SKM-1 treated with dmso at 0.1 percent for 144 hours (cell line): ENCODE data around the gene ZNF521.

Experiments
- DNase-seq: peaks from one replicate; lab custom pipeline; 2025; ENCODE audit not compliant: unreplicated experiment; lab: John Stamatoyannopoulos, UW

Gene ZNF521

DNA sequence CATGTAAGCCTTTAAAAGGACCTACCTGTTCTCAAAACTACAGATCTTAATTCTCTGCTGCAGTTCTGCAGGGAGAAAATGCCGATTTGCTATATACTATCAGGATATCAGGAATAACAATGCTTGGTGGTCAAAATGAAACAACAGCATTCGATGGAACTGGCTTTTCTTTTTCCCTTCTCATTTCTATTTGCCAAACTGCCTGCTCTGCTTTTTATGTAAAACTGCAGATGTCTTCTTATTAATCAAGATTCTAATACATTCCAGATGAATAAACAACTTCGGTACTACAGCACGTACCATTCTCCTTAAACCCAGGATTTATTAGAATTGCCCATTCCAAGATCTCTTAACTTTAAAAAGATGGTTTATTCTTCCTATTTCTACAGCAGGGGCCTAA is 100.9 kb downstream of the ZNF521 start:
- no peak for DNase-seq

DNA sequence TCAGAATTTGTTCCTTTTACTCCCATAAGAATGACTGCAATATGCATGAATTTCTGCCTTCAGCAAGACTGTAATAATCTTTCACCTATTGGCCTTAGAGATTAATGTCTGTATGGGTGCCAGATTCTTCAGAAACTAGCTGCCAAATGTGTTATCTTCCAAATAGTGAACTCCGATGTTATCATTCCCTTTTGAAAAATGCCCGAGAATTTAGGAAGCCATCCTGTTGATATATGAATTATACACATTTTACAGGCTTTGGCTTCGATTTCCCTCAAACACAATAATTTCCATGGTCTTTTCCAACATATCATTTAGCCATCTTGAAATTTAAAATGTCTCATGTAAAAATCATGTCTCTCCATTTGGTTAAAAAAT is 101.5 kb downstream of the ZNF521 start:
- DNase-seq = no peak

DNA sequence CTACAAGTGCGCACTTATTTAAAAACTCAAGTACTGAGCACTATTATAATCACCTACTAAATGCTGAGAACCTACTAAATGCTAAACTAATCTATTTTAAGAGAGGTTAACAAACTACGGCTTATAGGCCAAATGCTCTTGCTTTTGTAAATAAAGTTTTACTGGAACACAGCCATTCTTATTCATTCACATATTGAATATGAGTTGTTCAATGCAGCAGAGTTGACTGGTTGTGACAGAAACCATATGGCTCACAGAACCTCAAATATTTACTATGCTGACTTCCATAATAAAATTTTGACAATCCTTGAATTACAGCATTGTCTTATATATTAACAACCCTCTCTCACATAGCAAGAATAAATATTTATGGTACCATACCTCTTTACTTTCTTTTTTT is 103.2 kb downstream of the ZNF521 start:
- DNase-seq = no peak

DNA sequence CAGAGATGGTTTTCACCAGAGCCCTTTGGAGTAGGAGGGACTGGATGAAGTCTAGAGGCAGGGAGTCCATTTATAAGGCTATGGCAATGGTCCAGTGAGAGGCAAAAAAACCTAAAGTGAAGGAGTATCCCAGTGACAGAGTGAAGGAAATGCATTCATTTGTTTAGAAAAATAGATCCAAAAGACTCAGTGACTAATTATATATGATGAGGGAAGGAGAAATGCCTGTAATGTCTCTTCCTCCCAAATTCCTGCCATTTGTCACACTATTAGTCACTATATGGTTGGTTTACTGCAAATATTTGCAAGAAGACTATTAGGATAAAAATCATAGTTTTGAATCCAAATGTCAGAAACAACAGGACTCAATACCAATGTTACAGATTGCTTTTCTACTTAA is 104.2 kb downstream of the ZNF521 start:
- DNase-seq = no peak

DNA sequence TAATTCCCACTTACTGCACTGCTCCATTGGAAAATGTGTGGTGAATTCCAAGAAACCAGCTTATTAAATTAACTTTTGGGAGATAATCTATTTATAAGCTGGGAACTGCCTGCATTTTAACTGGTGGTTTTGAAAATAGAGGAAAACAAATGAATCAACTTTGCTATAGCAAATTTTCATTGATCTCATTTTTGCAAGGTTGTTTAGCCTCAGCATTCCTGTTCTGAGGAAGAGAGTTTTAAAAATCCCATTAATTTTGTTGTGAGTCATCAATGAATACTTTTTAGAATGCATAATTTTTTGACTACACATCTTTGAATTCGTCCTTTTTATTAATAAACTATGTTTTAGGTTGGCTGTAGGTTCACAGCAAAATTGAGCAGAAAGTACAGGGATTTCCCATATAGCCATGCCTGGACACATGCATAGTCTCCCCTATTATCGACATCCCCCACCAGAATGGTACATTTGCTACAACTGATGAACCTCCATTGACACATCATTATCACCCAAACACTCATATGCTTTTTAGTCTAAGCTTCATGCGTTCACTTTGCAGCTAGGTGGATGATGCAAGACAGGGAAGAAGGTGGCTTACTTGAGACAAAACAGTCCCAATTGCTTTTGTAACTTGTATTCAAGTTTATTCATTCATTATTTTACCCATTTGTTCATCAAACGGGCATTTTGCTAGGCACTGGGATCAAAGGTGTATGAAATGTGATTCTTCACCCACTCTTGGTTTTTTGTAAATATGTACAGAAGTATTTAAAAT is 106.9 kb downstream of the ZNF521 start:
- DNase-seq = no peak

DNA sequence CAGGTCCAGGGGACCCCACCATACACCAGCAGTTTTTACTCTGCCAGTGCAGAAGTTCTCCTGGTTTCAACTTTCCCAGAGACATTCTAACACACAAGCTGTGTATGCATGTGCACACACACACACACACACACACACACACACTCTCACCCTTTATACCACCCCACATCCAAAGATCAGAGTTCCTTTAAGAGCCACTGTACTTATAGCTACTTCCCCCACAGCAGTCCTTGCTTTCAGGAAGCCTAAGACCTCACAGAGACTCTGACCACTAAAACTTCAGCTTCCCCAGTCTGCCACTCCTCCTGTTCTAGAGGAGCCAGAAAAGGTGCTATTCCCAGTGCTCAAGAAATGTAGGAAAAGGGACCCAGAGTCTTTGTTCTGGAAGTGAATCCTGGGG is 107.8 kb downstream of the ZNF521 start:
- no peak for DNase-seq

DNA sequence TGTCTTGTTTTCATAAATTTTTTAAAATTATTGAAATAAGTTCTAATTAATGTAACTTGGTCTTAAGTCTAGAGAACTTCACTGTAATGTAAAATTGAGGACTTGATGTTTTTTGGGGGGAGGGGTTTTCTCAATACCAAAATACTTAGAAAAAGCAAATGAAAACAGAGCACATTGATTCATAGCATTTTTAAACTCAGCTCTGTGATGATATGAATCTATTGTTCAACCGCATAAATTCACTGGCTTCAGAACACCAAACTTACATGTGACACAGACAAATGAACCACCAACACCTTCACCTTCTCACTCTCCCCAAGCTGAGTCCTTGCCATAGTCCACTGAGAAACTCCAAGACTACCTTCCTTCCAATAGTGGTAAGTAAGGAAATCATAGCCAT is 108.2 kb downstream of the ZNF521 start:
- DNase-seq = no peak

DNA sequence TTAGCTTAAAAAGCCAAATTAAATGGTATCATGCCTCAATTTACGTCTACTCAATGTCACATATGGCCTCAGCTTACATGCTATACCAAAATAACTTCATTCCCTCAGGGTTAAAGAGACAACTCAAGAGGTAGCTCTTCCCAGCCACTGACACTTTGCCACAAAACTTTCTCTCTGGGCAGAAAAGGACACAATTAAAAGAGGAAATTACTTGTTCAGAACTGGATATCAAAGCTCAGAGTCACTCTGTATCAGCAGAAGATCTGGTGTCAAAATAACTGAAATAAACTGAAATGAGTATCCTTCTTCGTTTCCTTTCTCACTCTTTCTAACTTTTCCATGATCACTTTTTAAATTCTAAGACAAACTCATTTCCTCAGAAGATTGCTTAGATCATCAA is 108.7 kb downstream of the ZNF521 start:
- DNase-seq = no peak

DNA sequence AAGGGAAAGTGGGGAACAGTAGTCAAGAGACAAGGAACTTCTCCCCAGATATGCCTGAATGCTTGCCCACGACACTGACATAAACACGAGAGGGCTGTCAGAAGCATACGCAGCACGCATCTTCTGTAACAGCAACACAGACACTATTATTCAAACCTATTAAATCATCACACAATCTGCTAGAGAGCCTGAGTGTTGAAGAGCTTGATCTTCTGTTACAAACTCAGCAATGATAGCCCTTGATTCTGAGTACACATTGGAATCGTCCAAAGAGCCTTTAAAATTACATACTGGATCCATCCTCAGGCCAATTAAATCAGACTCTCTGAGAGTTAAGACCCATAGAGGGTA is 111.6 kb downstream of the ZNF521 start:
- no peak for DNase-seq

DNA sequence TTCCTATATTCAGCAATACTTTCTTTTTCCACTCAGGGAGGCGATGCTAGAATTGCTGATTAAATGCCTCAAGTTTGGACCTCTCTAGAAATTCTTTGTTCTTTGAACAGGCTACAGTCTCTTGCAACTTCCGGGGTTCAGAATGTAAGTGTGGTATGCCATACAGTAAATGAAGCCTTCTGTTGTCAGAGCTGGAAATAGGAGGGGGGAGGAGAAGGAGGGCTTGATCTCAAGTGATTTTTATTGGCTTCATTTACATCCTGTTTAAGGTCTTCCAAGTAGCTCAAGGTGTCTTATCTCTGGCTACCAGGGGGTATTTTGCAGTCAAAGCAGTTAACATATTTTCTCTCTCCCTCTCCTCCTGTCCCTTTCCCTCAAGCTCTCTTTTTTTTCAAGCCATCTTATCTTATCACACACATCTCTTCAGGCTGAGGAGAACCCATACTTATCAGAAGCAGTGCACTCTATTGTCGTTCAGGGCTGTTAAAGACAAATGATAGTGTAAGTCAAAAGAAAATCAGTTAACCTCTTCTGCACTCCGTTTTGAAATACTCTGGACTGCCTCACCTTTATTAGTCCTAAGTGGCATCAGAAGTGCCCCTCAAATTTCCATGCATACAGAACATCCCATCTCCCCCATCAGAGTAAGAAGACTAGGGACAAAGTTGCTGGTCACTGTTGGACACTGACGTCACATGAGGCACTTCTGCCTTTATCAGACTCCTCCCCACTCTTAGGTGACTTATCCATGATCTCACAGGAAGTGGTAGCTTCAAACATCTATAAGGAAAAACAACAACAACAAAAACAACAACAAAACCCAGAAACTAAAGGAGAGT is 112.2 kb downstream of the ZNF521 start:
- DNase-seq = no peak

DNA sequence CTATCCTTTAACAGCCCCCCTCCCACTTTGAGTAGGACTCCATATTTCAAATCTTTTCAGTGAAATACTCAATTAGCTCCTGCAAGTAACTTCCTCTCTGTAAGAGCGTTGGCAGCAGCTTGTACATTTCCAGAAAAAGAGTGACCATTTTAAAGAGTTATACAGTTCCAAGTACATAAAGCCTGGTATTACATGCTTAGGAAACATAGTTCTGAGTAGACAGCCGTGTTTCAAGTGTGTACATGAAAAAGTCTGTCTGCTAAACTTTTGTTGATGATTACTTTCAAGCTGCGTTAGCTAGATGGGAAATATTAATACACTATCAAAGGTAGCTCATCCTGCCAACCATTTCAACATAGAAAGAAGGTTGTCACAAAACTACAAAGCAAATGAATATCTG is 112.8 kb downstream of the ZNF521 start:
- no peak for DNase-seq

DNA sequence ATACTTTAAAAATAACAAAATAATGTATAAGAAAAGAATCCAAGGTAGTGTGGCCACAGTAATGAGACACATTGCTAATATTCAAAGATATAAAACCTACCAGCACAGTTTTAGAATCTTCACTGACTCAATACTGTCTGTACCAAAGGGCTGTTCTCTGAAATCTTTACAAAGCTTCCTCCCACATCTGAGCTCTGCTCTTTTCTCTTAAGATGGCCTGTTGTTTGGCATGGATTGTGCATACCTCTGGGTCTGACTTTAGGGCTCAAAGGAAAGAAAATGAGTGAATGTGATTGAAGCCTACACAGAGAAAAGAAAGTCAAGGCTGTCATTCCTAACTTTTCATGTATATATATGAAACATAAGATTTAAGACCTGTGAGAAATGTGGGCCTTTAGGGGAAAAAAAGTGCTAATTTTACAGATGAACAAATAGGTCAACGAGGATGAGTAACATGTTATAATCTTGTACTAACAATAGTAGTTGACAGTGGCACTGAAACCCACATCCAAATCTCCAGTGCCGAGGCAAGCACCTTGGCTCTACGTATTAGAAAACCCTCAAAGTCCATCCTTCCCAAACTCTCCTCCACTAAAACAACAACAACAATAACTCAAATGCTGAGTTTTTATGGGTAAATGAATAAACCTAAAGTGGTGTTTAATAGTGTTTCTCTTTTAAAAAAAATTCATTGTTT is 114.2 kb downstream of the ZNF521 start:
- no peak for DNase-seq

DNA sequence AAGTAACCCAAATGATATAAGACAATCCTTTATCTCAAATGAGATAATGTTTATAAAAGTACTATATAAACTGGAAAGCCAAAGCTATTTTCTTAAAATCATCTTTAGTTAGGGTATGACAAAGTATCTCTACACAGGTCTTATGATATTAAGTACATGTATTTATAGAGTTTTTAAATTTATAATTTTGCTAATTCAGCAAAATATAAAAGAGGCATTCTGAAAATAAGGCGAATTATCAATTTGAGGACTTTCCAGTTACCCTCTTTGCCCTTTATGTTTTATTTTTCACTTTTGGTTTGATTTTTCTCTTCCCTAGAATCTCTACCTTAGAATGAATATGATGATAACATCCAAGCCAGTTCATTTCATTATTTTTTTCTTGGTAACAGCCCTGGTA is 115.2 kb downstream of the ZNF521 start:
- no peak for DNase-seq

DNA sequence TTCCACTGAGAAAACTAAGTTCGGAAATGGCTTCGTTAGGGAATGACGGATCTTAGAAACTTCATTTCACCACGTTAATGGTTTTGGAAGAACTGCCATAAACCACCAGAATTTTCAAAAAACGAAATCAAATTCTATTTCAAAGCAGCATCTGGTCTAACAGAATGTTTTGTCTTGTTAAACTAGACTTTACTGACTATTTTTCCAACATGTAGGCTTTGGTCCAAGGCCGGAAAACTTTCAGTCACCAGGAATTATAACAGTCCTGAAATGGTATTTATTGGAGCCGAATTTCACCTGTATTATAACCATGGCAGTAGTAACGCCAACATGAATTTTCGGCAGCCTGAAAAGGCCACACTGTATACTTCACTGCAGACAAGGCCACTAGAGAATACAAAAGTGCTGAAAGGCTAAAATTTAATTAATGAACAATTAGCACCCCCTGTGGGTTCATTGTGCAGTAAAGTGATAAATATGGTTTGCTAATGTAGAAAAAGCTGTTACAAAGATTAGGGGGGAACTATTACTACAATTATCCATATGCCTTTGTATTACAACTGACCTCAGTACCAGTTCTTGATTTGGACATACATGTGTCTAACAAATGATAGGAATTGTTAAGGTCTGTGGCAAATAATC is 116.4 kb downstream of the ZNF521 start:
- no peak for DNase-seq

DNA sequence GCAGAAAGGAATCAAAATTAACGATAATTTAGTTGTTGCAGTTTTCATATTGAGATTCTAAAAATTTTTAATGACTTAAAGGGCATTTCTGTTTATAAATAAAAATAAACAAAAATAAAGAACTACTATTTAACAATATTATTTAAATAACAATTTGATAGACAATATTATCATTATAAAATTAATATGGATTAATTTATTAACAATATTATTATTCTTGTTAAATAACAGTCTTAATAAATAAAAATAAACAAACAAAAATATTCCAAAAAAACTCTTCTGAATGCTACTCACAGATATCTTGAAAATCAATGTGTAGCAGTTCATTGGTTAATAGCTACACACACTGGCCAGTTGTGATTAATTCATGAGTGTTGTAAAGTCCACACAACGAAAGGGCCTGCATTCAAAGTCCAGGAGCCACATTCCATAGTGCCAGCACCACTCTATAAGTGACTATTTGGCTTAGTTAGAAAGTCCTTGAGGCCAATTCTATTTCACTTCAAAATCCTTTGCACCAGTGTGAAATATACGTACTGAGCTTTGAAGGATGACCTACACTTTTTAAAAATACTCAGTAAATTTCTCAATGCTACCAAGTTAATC is 117.1 kb downstream of the ZNF521 start:
- no peak for DNase-seq

DNA sequence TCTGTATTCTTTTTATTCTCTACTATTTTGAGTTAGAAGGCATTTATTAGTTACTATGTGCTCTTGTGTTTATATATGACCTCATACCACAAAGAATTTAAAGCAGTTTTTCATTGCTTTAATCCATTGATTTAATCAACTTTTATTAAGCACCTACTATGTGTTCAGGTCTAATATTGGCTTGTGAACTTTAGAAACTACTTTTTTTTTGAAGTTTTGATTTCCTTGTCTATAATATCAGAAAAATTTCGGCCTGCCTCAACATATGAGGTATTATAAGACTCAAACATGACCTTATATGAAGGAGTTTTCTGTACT is 117.7 kb downstream of the ZNF521 start:
- DNase-seq = no peak

DNA sequence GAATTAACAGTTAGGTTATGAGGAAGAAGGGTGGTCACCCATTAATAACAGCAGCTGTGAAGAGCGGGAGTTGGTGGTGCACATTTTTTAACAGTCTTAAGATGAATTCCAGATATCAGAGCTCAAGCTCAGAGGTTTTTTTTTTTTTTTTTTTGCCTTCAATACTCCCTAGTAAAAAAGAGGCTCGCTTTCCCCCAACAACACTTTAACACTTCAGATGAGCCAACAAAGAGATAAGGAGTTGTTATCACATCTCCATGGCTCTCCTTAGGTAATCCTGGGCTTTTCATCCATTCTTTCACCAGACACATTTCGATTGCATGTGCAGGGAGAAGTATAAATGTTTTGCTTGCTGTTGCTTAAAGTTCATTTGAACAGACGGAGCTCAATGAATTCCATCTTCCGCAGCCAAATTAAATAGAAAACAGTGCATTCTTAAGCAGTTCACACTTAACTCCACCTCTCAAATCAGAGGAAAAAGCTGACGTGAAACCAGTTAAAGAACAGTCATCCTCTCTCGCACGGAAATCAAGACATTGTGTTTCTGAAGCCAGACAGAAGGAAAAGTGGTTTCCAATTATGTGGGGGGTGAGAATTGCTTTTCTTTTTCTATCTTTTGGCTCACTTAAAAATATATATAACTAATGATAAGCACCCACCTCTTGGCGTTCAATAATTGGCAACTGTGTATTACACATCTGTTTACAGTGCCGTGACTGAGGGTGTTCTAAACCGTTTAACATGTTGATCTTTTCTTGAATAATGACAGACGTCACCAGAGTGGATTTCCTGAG is 118.2 kb downstream of the ZNF521 start:
- no peak for DNase-seq

DNA sequence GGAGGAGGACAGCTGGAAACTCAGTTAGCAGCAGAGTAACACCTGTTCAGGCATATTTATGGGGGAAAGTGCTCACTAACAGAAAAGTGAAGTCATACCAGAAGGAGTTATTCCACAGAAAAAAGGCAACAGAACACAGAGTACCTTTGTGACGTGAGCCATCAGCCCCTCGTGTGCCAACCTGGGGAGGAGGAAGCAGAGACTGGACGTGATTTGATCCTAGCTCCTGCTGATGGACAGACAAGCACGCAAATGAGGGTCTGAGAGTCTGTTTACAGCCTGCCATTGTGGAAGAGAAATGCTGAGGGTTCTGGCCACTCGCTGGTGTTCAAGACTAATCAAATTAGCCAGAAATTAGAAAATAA is 120.7 kb downstream of the ZNF521 start:
- DNase-seq = no peak

DNA sequence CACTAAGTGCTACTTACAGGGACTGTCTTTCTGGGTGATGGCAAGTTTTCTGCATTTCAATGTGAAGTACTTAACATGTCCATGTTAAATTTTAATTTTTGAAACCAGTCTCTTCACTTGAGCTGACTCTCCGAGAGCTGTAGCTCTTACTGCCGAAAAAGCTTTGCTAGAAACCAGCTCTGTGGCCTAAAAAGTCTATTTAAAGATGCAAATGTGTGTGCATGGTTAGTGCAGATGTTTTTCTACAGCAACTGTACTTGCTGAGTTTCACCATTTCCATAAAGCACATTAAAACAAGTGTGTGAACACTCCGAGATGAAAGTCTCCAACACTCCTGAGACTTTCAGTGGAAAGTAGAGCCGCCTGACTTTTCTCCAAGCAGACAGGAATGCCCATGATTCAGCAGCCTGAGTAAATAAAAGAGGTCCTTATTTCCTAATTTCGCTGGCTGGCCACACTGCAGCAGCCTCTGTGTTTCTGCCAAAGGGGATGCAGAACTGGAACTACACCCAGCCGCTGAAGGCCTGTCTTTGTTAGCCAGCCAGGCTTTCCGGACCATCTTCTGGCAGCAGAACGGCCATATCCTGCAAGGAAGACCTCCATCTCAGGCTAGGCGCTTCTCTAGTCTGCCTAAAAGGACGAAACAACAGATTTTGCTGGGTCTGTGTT is 121.2 kb downstream of the ZNF521 start:
- no peak for DNase-seq

DNA sequence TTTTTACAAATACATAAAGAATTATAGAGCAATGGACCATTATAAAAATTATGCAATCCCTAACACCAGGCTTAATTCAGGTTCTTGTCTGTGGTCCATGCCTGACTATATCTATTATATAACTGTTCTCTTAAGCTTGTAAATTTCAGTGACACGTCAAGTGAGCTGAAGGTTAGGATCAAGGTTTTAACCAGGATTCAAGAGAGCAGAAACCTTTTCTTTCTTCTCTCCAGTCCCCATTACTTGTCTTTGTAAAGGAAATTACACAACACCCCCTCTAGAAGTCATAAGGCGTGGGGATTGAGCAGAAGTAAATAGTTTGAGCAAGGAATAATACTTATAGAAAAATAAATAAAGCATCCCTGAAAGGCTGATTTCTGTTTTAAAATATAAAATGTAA is 122.0 kb downstream of the ZNF521 start:
- no peak for DNase-seq
